COLO668 (cell line): Measurements from ENCODE around the gene PHF21B.

Experiments
- DNase-seq: peaks from one replicate; lab custom pipeline; 2025; ENCODE audit not compliant: unreplicated experiment; lab: John Stamatoyannopoulos, UW

The PHF21B gene

DNA sequence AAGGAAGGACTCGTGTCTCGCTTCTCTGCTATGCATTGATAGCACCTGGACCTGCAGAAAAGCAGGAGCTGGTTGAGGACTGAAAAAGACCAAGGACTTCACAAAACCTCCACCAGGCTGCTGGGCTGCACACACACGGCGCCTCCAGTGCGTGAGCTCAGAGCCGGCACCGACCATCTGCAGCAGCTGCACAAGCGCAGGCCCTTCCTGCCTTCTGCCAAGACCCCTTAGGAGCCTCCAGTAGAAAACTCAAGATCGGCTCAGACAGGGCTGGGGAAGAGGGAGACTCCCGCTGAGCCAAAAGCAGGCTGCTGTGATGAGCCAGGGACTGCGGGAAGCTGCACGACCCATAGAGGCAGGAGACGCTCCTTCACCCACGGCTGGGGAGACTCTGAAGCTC is 70.9 kb downstream of the PHF21B start:
- DNase-seq, result no peak

- no peak for DNase-seq
Observed at GRCh38 chr22:44937216-44937615, 72.6 kb downstream of the PHF21B start.

GRCh38 chr22:44936201-44936600 is 73.6 kb downstream of the PHF21B start:
- no peak for DNase-seq

GRCh38 chr22:44935724-44936123 is 74.1 kb downstream of the PHF21B start:
- no peak for DNase-seq

DNA sequence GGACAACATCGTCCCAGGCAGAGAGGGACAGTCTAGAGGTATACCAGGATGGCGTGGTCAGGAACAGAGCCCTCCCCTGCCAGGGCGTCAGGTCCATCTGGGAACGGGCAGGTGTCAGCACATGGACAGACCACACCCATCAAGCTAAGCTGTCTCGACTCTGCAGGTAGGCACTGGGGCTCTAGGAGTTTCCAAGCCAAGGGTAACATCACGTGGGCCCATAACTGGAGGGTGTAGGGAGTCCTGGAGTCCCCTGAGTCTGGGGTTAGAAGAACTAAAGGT is 75.4 kb downstream of the PHF21B start:
- no peak for DNase-seq

- no peak for DNase-seq
Observed at GRCh38 chr22:44933666-44934453, 75.9 kb downstream of the PHF21B start.

GRCh38 chr22:44932493-44932892 is 77.3 kb downstream of the PHF21B start:
- DNase-seq, result no peak

DNA sequence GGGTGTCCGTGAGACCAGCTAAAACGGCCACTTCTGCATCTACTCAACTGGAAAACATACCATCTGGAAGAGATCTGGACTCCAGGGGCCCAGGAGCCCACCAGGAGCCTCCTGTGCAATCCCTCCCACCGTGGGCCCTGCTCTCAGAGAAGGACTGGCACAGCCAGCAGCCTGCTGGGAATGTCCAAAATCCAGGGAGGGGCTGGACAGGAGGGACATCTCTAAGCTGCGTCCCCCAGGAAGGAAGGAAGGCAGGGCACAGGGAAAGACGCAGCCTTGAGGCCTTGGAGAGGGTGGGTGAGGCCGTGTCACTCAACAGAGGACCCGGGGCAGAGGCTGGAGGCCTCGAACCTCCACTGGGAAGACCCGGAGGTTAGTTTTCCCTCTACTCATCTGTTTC is 78.0 kb downstream of the PHF21B start:
- DNase-seq, result no peak

GRCh38 chr22:44931077-44931540 is 78.7 kb downstream of the PHF21B start:
- DNase-seq, result no peak

DNA sequence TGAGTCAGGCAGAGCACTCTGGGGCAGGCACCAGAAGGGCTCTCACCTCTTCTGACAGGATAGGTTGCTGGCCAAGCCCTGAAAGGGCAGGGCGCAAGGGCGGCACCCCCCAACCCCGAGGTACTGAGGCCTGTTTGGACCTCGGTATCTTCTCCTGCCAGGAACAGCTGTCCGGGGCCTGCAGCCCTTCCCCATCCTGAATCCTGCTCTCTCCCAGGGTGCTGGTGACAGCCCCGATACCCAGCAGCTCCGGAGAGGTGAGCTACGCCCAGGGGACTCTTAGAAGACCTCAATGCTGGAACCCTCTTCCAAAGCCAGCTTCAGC is 79.1 kb downstream of the PHF21B start:
- DNase-seq, result no peak

DNA sequence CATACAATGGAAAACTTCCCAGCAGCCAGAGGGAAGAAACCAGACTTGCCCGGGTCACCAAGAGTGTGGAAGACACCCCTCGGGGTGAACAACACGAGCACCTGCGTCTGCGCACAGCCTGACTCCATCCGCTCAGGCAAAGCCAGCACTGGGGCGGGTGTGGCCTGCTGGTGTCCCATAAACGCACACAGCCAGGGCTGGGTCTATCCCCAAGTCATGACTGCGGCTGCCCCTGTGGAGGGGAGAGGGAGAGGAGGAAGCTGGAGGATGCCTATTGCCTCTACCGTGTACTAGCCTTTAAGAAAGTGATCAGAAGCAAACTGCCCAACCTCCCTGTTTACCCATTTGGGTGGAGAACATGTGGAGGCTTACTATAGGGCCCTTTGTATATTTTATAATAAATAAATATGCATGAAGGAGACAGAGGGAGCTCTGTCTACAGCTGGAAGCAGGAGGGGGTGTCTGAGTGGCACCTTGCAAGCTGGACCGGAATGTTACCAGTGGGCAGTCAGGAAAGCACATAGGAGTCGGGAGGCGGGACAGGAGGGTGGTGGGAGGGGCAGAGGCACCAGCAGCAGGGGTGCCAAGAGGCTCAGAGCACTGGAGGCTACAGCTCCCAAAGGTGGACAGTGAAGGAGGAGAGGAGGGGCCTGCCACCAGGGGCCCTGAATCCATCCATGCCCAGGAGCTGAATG is 79.6 kb downstream of the PHF21B start:
- DNase-seq, result no peak

- no peak for DNase-seq
Observed at GRCh38 chr22:44929359-44930015, 80.3 kb downstream of the PHF21B start.

- no peak for DNase-seq
Observed at GRCh38 chr22:44928711-44929358, 81.0 kb downstream of the PHF21B start.

GRCh38 chr22:44928136-44928463 is 81.7 kb downstream of the PHF21B start:
- DNase-seq, result no peak

- DNase-seq, result no peak
Observed at GRCh38 chr22:44927463-44928135, 82.2 kb downstream of the PHF21B start.

DNA sequence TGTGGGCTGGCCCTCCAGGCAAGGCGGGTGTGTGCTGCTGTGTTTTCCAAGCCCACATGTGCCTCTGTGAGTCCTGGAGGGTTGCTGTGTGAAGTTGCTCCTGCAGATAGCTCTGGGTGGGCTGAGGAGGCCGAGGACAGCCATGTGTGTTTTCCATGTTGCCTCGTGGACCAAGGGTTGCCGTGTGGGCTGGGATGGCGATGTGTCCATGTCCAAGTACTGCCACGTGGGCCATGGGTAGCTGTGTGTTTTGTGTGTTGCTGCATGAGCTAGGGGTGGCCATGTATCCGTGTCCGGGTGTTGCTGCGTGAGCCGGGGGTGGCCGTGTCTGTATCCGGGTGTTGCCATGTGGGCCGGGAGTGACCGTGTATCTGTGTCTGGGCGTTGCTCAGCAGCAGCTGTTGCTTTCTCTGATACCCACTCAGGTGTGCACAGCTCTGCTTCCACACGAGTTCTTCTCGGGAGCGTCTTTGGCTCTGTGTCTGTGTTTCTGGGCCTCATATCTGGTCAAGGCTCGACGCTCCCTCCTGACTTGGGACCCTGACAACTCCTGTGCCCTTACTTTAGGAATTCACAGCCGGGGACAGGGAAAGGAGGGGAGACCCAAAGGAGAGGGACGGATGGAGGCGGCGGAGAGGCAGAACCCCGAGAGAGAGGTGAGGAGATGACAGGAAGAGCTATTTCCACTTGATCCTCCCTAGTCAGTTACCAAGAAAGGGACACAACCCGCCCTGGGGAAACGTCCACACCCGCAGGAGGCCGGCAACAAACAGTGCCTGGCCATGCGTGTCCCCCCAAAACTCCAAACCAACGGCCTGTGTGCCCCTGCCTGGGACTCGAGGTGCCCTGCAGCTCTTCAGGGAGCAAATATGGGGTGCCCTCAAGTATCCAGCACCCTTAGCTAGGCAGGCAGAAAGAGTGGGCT is 83.1 kb downstream of the PHF21B start:
- no peak for DNase-seq

GRCh38 chr22:44926124-44926475 is 83.7 kb downstream of the PHF21B start:
- DNase-seq, result no peak

DNA sequence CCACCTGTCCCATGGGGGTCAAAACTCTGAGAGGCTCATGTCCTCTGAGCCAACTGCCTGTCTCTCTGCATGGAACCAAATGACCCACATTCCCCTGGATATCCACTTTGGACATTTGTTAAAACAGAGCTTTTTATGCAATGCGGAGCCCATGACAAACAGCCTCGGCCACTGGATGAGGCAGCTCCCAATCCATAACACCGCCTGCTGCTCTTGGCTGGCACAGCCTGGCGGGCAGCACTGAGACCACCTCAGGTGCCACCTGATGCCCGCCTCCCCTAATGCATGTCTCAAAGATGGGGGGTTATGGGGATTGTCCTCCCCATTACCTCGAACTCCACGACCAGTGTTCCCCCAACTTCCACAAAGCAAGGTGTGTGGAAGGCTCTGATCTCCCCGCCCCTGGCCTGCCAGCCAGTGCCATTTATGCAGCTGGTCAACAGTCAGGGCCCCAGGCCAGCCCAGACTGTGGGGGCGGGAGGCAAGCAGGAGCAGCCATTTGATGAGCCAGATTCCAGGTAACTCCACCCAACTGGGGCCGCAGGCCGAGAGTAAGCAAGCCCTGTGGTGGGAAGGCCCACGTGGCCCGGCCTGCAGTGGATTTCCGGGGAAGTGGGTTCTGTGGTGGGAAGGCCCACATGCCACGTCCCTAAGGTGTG is 84.2 kb downstream of the PHF21B start:
- no peak for DNase-seq

GRCh38 chr22:44924710-44925109 is 85.1 kb downstream of the PHF21B start:
- DNase-seq, result no peak

GRCh38 chr22:44924098-44924497 is 85.7 kb downstream of the PHF21B start:
- no peak for DNase-seq
